Tibial nerve (tissue), 4 donors: ENCODE measurements around the gene LRRC59.

Source experiments
- EP300 ChIP-seq, 2 donors: sonication (generic); formaldehyde crosslinking; IDR thresholded peaks; one replicate each; pipeline ENCODE4 v1.6.1; 2017; ENCODE audit warnings: antibody characterized with exemption in 2 of 2, mild to moderate bottlenecking in 1 of 2
- POLR2A ChIP-seq, 2 donors: fragments of 450-650 bp; IDR thresholded peaks; one replicate each; pipeline ENCODE4 v1.6.1; 2017; ENCODE audit warnings: antibody characterized with exemption in 2 of 2, mild to moderate bottlenecking in 2 of 2, moderate library complexity in 2 of 2
- TF ChIP-seq, protein P1 (sequence below), 5 experiments: fragments of 200-600 bp in 3 of 5; fragments of 450-650 bp in 2 of 5; sonication (generic) in 3 of 5; IDR thresholded peaks; one replicate each; pipeline ENCODE4 v1.5.1; 2016 to 2019; ENCODE audit warnings: antibody characterized with exemption in 5 of 5, mild to moderate bottlenecking in 3 of 5, moderate library complexity in 2 of 5

DNA sequence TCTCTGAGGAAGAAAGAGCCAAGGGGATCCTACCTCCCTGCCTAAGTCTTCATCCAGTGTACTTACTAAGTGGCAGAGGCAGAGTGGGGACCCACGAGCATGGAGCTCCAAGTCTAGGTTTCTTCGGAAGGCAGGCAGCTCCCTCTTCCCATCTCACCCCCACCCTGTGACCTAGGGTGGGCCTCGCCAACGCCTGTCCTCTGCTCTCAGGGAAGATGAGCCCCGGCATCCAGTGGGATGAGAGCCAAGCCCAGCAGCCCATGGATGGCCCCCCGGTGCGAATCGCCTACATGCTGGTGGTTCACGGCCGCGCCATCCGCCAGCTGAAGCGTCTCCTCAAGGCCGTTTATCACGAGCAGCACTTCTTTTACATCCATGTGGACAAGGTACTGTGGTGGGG is 43.1 kb downstream of the LRRC59 start:
- TF ChIP-seq POLR2A (IDR thresholded peaks at IDR 0.05) = no peak
- TF ChIP-seq, protein P1, sequence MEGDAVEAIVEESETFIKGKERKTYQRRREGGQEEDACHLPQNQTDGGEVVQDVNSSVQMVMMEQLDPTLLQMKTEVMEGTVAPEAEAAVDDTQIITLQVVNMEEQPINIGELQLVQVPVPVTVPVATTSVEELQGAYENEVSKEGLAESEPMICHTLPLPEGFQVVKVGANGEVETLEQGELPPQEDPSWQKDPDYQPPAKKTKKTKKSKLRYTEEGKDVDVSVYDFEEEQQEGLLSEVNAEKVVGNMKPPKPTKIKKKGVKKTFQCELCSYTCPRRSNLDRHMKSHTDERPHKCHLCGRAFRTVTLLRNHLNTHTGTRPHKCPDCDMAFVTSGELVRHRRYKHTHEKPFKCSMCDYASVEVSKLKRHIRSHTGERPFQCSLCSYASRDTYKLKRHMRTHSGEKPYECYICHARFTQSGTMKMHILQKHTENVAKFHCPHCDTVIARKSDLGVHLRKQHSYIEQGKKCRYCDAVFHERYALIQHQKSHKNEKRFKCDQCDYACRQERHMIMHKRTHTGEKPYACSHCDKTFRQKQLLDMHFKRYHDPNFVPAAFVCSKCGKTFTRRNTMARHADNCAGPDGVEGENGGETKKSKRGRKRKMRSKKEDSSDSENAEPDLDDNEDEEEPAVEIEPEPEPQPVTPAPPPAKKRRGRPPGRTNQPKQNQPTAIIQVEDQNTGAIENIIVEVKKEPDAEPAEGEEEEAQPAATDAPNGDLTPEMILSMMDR (IDR thresholded peaks at IDR 0.05) = no peak
- TF ChIP-seq EP300 (IDR thresholded peaks at IDR 0.05) = no peak
